Loucy (cell line): ENCODE measurements around the gene OLFML1.

Experiments used
- H2AFZ ChIP-seq: fragments of 200-600 bp; sonication (generic); 2 replicates; pipeline ENCODE4 v1.6.0; 2016; ENCODE audit warnings: antibody characterized with exemption, mild to moderate bottlenecking, low read length, moderate library complexity
- H3F3A ChIP-seq: fragments of 200-600 bp; 2 replicates; pipeline ENCODE4 v1.6.0; 2016; ENCODE audit warnings: antibody characterized with exemption, low read depth, mild to moderate bottlenecking
- H3K27me3 ChIP-seq: fragments of 200-600 bp; sonication (generic); 2 replicates; pipeline ENCODE4 v1.6.1; 2014; ENCODE audit warnings: low read length, mild to moderate bottlenecking; ENCODE audit not compliant: insufficient read depth, poor library complexity, severe bottlenecking
- H3K36me3 ChIP-seq: fragments of 200-600 bp; sonication (generic); 2 replicates; pipeline ENCODE4 v1.6.1; 2016; ENCODE audit warnings: low read length; ENCODE audit not compliant: insufficient read depth
- H3K4me1 ChIP-seq: fragments of 200-600 bp; sonication (generic); 2 replicates; pipeline ENCODE4 v1.5.1; 2014; ENCODE audit warnings: low read length, mild to moderate bottlenecking; ENCODE audit not compliant: insufficient read depth, poor library complexity, severe bottlenecking
- H3K4me2 ChIP-seq: fragments of 200-600 bp; sonication (generic); 2 replicates; pipeline ENCODE4 v1.6.0; 2014; ENCODE audit warnings: antibody characterized with exemption, low read length, low read depth, mild to moderate bottlenecking; ENCODE audit not compliant: poor library complexity, severe bottlenecking
- H3K4me3 ChIP-seq: fragments of 200-600 bp; sonication (generic); 2 replicates; pipeline ENCODE4 v1.5.1; 2014; ENCODE audit warnings: low read length, mild to moderate bottlenecking, mixed read lengths; ENCODE audit not compliant: poor library complexity, severe bottlenecking
- H3K79me2 ChIP-seq: fragments of 200-600 bp; sonication (generic); 2 replicates; pipeline ENCODE4 v1.6.1; 2014; ENCODE audit warnings: low read length; ENCODE audit not compliant: insufficient read depth
- H3K9ac ChIP-seq: fragments of 200-600 bp; sonication (generic); 2 replicates; pipeline ENCODE4 v1.6.0; 2014; ENCODE audit warnings: mild to moderate bottlenecking, low read depth, low read length, moderate library complexity; ENCODE audit not compliant: poor library complexity, severe bottlenecking
- H3K9me2 ChIP-seq: fragments of 200-600 bp; sonication (generic); replicated peaks from 2 replicates; pipeline ENCODE4 v1.6.1; 2016; ENCODE audit warnings: low read depth, low read length, mixed read lengths
- H3K9me3 ChIP-seq: fragments of 200-600 bp; sonication (generic); 2 replicates; pipeline ENCODE4 v1.6.1; 2014; ENCODE audit warnings: mild to moderate bottlenecking, antibody characterized with exemption, low read length, low read depth; ENCODE audit not compliant: insufficient read depth
- H4K20me1 ChIP-seq: fragments of 200-600 bp; sonication (generic); 2 replicates; pipeline ENCODE4 v1.6.0; 2014; ENCODE audit warnings: antibody characterized with exemption, low read length, mild to moderate bottlenecking; ENCODE audit not compliant: insufficient read depth, poor library complexity, severe bottlenecking
- EZH2phosphoT487 ChIP-seq: fragments of 200-600 bp; IDR thresholded peaks from 2 replicates; pipeline ENCODE4 v1.6.1; 2018; ENCODE audit warnings: antibody characterized with exemption, mild to moderate bottlenecking, moderate library complexity, borderline replicate concordance
- TF ChIP-seq, protein P1 (sequence below): fragments of 200-600 bp; sonication (generic); conservative IDR thresholded peaks from 2 replicates; pipeline ENCODE4 v1.5.1; 2014; ENCODE audit warnings: mild to moderate bottlenecking, antibody characterized with exemption, low read length

OLFML1 gene

GRCh38 chr11:7511401-7511800 lies 26.1 kb downstream of the OLFML1 start:
- Histone ChIP-seq H3K9me3 (no peaks in the 10 kb centered on the region), H4K20me1 (no peaks in the 10 kb centered on the region), H3K4me1 (no peaks in the 10 kb centered on the region), H3K4me2 (no peak overlapping the region), H3K36me3 (no peaks in the 10 kb centered on the region), H2AFZ (no peak overlapping the region), H3F3A (no peaks in the 10 kb centered on the region), H3K27me3 (no peaks in the 10 kb centered on the region), H3K79me2 (no peaks in the 10 kb centered on the region), H3K9ac (no peak overlapping the region), H3K9me2 (no peaks in the 10 kb centered on the region), H3K4me3 (no peak overlapping the region)
- TF ChIP-seq, protein P1, sequence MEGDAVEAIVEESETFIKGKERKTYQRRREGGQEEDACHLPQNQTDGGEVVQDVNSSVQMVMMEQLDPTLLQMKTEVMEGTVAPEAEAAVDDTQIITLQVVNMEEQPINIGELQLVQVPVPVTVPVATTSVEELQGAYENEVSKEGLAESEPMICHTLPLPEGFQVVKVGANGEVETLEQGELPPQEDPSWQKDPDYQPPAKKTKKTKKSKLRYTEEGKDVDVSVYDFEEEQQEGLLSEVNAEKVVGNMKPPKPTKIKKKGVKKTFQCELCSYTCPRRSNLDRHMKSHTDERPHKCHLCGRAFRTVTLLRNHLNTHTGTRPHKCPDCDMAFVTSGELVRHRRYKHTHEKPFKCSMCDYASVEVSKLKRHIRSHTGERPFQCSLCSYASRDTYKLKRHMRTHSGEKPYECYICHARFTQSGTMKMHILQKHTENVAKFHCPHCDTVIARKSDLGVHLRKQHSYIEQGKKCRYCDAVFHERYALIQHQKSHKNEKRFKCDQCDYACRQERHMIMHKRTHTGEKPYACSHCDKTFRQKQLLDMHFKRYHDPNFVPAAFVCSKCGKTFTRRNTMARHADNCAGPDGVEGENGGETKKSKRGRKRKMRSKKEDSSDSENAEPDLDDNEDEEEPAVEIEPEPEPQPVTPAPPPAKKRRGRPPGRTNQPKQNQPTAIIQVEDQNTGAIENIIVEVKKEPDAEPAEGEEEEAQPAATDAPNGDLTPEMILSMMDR: no peak
- no peak for TF ChIP-seq EZH2phosphoT487

DNA sequence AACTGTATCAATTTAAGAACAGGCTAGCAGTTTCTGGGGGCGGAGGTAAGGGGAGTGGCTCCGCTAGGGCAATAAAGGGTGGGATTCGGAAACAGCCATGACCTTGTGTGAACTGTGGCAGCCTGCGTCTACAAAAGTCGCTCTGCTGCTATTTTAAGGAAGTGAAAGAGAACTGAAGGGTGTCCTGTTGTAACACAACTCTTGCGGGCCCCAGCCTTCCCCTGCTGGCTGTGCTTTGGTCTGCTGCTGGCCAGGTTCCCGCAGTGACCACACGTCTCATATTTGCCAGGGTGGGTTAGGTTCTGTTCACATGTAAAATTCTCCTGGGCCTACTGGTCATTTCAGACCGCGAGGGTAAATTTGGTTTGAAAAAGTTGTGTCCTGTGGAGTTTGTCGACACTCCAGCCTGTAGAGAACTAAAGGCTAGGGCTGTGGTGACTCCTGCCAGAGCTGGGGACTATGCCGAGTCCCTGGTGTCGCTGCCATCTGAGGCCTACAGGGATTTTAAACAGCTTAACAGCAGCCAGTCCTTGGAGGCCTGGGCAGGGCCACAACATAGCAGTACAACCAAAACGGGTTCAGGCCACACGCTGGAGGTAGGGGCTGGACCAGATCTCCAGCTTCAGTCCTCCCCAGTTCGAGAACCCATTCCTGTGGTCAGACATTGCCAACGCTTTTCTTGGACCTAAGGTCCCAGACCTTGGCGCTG lies 27.4 kb downstream of the OLFML1 start:
- no peak overlapping the region for H3K4me2 ChIP-seq
- no peak overlapping the region for H3K9ac ChIP-seq
- H3K9me2 ChIP-seq: no peaks in the 10 kb centered on the region
- no peaks in the 10 kb centered on the region for H3K27me3 ChIP-seq
- H3K4me3 ChIP-seq: no peak overlapping the region
- H3K36me3 ChIP-seq: no peaks in the 10 kb centered on the region
- H4K20me1 ChIP-seq: no peaks in the 10 kb centered on the region
- H3K4me1 ChIP-seq: no peaks in the 10 kb centered on the region
- no peaks in the 10 kb centered on the region for H3K9me3 ChIP-seq
- no peak overlapping the region for H2AFZ ChIP-seq
- H3K79me2 ChIP-seq: no peaks in the 10 kb centered on the region
- H3F3A ChIP-seq: no peaks in the 10 kb centered on the region
- TF ChIP-seq, protein P1: no peak
- TF ChIP-seq EZH2phosphoT487: no peak

GRCh38 chr11:7513234-7514098 lies 28.2 kb downstream of the OLFML1 start, which contains the start of gene PPFIBP2:
TSS of gene PPFIBP2 (plus strand) at chr11:7513999. CDS start at chr11:7549476, 35,477 bp downstream.
- Histone ChIP-seq H3K4me1 (no peaks in the 10 kb centered on the region), H3K4me2 (no peak within 1 kb of the TSS), H2AFZ (no peak within 1 kb of the TSS)

More at GRCh38 chr11:7513234-7514098, 28.2 kb downstream of the OLFML1 start, which contains the start of gene PPFIBP2:
- no peak within 1 kb of the TSS for H3K4me3 ChIP-seq
- no peak within 1 kb of the TSS for H3K9ac ChIP-seq
- H3K9me2 ChIP-seq: no peaks in the 10 kb centered on the region
- no peaks in the 10 kb centered on the region for H4K20me1 ChIP-seq
- H3K9me3 ChIP-seq: no peaks in the 10 kb centered on the region
- TF ChIP-seq EZH2phosphoT487: no peak
- TF ChIP-seq, protein P1: no peak
- H3K27me3 ChIP-seq: no peaks in the 10 kb centered on the region
- H3K79me2 ChIP-seq: no peaks in the 10 kb centered on the region
- no peaks in the 10 kb centered on the region for H3F3A ChIP-seq
- no peaks in the 10 kb centered on the region for H3K36me3 ChIP-seq
